Amygdala (tissue), 56 donors: ENCODE results near the gene LCNL1.

Experiments
- DNase-seq, 56 donors: peaks; one replicate each; lab custom pipeline; 2025; lab: John Stamatoyannopoulos, UW

LCNL1 gene

DNA sequence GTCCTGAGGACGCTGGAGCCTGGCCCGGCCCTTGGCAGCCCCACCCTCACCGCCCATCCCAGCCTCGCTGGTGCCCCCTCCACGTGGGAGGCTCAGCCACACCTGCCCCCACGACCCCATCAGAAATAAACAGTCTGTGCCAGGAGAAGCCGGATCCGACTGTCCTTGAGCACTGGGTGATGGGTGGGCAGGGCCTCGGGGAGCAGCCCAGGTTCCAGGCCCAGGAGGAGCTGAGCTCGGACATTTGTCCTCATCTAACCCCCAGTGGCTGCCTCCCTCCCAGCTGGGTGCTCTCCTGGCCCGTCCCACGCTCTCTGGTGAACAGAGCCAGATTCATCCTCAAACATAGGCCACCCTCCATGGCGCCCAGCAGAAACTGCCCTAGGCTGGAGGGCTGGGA, 10.1 kb upstream of the LCNL1 start:
- no peak for DNase-seq

DNA sequence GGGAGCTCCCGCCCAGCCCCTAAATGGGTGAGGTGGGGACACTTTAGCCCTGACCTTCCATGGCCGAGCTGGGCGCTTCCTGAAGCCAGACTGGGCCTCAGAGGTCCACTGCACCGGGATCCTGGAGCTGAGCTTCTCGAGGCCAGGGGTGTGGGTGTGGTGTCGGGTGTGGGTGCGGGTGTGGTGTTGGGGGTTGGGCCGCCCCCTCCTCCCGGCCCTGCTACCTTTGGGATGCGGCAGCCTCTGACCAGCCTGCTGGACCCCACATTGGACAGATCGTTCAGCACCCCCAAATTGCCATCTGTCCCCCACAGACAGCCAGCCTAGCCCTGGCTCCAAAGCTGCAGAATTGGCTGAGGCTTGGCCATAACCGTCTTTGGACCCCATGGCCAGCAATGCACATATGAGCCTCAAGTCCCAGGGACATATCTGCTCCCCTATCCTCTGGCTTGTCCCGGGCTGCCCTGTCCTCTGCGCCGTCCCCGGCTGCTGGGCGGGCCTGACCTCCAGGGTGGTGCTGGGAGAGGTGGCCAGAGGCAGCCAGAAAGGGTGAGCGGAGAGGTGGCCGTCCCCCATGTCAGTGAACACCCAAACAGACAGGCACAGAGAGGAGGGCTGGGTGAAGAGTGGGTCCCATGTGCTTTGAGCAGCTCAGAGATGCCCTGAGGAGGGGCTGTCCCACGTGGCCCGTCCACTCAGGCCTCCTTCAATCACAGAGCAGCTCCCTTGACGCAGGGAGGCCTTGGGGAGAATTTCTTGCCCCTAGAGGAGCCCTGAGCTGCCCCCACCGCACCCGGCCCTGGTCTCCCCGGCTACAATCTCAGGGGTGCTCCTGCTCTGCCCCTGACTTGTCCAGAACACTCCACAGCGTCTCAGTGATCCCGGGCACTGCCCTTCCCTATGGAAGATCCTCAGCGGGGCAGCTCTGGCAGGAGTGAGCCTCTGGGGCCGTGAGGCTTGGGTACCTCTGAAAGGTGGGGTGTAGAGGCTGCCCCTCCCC, 8.9 kb upstream of the LCNL1 start:
- DNase-seq, result no peak

DNA sequence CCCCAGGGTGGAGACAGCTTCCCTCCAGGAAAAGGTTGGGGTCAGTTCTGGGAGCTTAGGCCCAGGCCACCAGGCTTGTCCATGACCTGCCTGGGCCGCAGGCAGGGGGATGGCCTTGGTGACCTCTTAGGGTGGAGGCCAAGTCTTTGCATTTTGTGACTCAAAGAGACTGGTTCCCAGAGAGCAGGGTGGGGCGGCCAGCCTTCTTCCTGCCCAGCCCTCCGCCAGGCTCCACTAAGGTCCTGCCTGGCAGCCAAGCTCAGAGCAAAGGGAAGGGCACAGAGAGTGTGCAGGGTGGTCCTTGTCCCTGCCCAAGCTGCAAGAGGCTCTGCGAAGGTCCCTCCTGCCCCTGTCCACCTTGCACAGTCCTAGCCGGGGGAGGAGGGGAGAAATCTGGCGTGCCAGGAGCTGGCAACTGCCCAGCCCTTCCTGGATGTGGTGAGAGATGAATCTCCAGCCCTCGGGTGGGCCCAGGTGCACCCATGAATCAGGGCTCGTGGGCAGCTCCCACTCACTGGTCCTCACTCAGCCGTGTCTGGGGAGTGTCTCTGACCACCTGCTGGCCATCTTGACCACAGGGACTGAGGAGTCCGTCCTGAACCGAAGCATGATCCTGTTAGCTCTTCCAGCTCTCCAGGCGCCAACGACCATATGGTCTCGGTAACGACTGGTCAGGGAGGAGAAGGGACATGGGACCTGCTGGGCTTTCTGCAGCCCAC, 7.8 kb upstream of the LCNL1 start:
- peak in 1 of 56 donors; percentile 36 for DNase-seq

DNA sequence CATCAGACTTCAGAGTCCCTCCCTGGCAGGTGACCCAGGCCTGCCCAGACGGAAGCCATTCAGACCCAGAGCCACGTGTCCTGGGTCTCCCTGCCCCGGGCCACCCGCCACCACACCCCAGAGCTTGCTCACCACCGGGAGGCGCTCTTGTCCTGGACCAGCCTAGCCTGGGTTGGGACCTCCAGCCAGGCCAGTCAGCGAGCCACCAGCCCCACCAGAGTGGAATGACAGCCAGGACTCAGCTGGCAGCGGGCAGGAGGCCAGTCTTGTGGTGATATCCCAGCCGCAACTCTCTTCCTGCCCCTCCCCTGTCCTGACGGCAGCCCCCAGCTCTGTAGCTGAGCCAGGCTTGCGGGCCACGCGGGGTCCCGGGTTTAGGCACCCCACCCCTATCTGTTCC, 7.1 kb upstream of the LCNL1 start:
- peak in 52 of 56 donors; percentile 29 to 89 (median 67) for DNase-seq

DNA sequence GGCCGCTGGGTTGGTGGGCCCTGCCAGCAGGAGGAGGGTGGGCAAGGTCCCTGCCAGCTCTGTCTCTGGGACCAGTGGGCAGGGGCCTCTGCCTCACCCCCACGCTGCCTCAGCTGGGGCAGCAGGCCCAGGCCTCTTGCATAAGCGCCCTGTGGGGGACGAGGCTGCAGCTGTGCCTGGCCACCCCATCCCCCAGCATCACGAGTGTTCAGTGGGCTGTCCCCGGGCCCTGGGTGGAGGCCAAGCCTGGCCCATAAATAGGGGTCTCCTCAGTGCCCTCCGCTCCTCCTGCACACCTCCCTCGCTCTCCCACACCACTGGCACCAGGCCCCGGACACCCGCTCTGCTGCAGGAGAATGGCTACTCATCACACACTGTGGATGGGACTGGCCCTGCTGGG, 5.6 kb upstream of the LCNL1 start, which contains the start of gene PTGDS:
PTGDS (plus strand) TSS at position 282 of the 400 bp plus-strand sequence; CDS start at position 357, 75 bp downstream.
- peak; percentile 44 to 98 (median 92) for DNase-seq

DNA sequence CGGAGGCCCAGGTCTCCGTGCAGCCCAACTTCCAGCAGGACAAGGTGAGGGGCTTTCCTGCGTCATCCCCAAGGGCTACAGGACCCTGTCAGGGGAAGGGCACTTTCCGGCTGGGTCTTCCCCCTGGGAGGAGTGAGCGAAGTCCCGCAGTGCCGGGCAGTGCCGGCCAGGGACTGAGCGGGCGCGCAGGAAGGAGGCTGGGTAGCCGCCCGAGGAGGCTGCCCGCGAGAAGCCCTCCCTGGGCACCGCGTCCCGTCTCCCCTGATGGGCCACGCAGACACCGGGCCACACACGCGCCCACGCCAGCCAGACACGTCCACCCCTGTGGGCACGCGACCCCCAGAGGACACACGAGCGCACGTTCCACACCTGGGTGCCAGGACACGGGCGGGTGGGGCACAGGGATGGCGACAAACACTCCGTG, 5.1 kb upstream of the LCNL1 start:
- peak in 1 of 56 donors; percentile 89 for DNase-seq

DNA sequence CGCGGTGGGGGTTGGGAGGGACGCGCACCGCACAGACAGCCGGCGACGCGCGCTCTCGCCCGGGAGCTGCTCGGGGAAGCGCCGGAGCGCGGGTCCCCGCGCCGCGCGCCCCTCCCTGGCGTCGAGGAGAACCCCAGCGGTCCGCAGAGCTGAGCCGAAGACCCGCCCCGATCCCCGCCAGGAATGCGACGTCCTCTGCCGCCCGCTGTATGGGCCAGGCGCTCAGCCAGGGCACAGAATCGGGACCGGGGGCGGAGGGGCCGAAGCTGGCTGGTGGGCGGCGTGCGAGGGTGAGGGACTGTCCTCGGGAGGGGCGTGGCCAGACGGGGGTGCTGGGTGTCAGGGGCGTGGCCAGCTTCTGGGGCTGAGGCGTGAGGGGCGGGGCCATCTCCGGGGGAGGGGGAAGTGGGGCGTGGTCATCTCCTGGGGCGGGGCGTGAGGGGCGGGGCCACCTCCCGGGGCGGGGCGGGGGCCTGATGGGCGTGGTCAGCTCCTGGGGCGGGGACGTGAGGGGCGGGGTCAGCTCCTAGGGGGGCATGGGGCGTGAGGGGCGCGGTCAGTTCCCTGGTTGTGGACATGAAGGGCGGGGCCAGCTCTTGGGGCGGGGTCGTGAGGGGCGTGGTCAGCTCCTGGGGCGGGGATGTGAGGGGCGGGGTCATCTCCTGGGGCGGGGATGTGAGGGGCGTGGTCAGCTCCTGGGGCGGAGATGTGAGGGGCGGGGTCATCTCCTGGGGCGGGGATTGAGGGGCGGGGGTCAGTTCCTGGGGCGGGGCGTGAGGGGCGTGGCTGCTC, 4.5 kb upstream of the LCNL1 start:
- peak in 55 of 56 donors; percentile 34 to 100 (median 90) for DNase-seq

DNA sequence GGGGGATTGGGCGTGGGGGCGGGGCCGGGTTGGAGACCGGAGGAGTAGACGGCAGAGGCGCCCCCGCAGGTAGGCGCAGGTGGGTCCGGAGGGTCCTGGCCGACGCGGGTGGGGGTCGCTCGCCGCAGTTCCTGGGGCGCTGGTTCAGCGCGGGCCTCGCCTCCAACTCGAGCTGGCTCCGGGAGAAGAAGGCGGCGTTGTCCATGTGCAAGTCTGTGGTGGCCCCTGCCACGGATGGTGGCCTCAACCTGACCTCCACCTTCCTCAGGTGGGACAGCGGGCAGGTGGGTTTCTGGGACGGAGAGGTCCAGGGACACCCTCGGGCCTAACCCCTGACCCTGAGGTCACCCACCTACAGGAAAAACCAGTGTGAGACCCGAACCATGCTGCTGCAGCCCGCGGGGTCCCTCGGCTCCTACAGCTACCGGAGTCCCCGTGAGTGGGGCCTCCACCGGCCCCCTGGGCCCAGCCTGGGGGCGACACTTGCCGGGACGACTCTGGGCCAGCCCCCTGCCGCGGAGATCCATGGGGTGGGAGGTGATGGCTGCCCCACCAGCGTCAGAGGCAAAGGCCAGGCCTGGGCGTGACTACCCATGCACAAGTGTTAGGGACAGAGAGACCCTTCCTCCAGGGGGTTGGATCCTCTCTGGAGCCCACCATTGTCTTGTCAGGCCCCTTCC, 3.8 kb upstream of the LCNL1 start:
- DNase-seq, result peak in 4 of 56 donors; percentile 59 to 72 (median 63)

DNA sequence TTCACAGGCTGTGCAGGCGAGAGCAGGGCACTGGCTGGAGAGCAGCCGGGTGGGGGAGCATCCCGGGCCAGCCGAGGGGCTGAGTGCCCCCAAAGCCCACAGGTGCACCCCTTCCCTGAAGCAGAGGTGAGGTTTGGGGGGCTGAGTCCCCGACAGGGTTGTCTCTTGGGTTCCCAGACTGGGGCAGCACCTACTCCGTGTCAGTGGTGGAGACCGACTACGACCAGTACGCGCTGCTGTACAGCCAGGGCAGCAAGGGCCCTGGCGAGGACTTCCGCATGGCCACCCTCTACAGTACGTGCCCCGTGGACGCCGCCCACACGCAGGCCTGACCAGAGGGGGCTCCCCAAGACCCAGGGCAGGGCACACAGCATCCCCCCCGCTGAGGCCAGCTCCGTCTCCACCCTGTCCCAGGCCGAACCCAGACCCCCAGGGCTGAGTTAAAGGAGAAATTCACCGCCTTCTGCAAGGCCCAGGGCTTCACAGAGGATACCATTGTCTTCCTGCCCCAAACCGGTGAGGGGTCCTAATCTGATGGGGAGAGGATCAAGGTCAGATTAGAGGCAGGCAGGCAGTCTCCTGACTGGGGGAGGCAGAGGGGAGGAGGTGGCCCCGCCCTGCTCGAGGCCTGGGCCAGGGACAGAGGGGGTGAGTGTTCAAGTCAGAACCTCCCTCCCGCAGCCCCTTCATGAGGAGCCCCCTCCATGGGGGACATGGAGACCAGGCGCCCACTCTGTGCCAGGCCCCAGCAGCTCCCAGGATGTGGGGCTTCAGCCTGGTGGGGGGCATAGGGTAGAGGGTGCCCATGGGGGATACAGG, 2.8 kb upstream of the LCNL1 start:
- DNase-seq, result peak in 5 of 56 donors; percentile 16 to 62 (median 32)

DNA sequence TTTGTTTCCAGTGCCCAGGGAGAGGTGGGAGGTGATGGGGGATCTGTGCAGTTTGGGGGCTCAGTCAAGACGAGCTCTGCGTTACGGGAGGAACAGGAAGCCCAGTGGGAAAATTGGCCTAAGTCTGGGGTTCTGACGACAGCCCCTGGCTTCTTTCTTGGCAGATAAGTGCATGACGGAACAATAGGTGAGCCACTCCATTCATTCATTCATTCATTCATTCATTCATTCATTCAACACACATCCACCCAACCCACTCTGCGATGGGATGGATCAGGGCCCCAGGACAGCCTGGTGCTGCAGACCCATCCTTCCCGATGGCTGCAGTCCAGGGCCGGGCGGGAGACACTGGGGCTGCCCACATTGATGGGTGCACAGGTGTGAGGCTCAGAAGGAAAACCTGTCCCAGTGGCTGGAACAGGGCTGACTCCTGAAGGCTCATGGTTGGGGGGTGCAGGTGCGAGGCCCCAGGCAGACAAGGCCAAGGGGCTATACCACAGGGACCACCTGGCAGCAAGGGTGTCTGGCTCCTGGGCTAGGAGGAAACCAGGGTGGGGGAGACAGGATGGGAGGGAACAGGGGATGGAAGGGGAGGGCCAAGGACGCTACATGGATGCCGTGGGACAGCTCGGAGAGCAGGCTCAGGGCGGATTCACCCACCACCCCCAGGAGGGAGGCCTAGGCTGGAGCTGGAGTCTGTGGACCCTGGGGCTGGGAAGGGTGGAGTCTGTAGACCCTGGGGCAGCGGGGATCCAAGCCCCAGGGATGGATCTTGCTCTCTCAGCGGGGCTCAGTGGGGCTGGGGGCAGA, 1.9 kb upstream of the LCNL1 start:
- peak in 5 of 56 donors; percentile 42 to 73 (median 47) for DNase-seq

DNA sequence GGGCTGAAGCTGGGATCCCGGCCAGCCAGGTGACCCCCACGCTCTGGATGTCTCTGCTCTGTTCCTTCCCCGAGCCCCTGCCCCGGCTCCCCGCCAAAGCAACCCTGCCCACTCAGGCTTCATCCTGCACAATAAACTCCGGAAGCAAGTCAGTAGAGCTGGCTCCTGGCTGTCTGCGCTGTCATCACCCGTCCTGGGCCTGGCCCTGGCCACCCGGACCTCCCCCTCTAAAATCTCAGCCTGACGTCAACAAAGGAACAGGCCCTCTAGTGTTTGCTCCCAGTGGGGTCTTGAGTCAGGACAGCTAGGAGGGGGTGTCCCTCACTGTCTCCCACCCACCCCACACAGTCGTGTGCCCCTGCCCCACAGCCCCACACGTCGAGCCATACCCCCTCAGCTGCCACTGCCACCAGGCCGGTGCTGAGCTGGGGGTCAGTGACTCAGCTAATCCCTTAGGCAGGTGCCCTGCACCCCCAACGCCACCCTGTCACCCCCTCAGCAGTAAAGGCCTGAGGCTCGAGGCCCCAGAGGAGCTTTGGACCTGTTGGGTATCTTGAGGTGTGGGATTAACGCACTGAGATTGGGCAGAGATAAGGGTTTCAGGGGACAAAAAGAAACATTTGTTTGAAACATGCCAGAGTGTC, 1.1 kb upstream of the LCNL1 start:
- DNase-seq, result peak in 40 of 56 donors; percentile 29 to 85 (median 58)

DNA sequence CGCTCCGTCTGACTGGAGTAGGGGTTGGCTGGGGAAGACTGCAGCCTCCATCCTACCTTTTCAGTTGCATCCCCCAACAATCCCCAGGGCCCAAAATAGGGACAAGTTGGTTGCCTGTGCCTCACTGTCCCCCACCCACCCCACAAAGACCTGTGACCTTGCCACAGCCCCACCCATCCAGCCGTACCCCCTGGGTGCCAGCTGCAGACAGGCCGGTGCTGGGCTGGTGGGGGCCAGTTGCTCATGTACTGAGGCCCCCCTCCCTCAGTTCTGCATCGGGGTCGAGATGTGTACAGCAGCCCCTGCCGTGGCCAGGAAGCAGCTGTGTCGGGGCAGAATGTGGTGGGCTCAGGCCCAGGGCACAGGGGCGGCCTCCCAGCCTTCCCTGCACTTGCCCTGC, 374 bp downstream of the LCNL1 start:
- peak in 13 of 56 donors; percentile 39 to 81 (median 65) for DNase-seq

DNA sequence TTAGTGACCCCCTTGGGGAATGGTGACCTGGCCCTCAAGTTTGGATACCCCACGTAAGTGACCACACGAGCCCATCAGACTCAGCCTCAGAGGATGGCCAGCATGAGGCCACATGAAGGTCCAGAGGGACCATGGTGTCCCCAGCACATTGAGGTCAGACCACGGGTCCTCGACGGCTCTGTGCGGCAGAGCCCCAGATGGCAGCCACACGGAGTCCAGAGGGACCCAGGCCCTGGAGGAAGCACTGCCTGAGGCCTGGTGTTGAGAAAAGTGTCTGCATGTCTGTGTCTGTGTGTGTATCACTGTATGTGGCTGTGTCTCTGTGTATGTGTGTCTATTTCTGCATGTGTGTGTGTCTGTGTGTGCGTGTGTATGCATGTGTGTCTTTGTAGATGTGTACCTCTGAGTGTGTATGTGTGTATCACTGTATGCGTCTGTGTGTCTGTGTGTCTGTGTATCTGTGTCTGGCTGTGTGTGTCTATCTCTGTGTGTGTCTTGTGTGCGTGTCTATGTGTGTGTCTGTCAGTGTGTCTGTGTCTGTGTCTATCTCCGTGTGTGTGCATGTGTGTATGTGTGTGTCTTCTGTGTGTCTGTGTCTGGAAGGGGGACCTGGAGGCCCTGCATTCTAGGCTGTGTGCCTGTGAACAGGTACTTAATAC, 992 bp downstream of the LCNL1 start:
- peak in 4 of 56 donors; percentile 29 to 72 (median 53) for DNase-seq

DNA sequence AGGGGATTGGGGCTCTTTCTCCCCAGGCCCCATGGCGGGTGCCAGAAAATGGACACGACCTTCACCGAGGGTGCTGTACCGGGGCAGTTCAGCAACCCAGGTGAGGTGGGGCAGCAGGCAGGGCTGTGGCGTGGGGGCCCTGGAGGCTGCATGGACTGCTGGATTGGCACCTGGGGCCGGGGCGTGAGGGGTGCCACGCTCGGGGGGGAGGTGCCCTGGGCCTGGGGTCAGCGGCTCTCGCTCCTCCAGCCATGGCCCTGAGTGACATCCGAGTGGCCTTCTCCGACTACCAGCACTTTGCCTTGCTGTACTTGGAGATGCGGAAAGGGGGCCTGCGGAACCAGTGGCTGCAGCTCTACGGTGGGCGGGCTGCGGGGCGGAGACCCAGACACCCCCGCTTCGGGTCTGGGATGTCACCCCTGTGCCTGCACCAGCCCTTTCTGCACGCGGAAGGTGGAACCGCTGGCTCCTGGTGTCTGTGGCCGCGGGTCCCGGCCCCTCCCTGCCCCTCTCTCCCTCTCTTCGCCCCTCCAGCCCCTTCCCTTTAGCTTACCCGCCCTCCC, 1.8 kb downstream of the LCNL1 start:
- peak in 3 of 56 donors; percentile 33 to 60 (median 41) for DNase-seq

DNA sequence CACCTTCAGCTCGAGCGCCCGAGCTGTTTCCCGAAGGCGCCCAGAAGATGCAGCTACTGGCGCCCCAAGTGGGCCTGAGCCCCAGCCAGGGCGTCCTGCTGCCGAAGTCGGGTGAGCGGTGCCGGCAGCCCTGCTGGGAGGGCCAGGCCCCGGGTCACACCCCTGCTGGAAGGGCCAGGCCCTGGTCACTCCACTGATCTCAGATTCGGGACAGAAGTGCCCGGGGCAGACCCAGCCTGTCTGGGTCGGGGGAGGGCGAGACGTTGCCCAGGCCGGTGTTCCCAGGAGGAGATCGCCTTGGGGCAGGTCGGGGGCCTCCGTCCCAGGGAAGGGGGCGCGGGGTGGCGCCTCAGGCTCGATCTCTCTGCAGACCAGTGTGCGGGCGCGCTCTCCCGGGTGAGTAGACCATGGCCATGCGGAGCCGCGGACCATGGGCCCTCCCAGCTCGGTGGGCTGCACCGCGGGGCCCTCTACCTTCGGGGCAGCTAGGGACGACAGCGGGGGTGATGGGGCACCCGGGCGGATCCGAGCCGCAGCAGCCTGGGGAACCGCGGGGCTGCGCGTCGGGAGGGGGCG, 2.3 kb downstream of the LCNL1 start:
- peak in 2 of 56 donors; percentile 48 to 49 for DNase-seq

DNA sequence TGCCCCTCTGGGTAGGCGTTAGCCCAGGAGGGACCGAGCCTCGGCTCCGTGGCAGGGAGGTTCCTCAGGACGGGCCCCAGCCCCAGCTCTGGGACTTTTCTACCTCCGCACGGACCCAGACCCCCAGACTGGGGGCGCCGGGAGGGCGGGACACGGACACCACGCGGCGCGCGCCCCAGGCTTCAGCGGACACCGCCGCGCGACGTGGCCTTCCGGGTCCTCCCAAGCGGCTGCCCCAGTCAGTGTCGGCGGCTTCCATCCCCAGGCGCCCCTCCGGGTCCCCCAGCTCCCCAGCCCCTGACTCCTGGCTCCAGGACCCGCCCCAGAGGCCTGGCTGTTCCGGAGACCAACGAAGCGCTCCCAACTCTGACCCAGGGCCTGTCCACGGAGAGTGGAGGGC, 3.1 kb downstream of the LCNL1 start:
- no peak for DNase-seq
